SK-N-MC (cell line): Measurements from ENCODE around the gene PTPRM.

Source experiments
- EZH2 ChIP-seq: fragments of 200-600 bp; sonication (generic); IDR thresholded peaks from one replicate; pipeline ENCODE4 v1.6.1; 2017; ENCODE audit warnings: antibody characterized with exemption
- FOXP2 ChIP-seq: optimal IDR thresholded peaks from 2 replicates; pipeline ENCODE3; 2011; ENCODE audit warnings: mild to moderate bottlenecking, moderate library complexity; ENCODE audit not compliant: insufficient read depth; ENCODE audit errors: extremely low read length, control extremely low read depth
- POLR2AphosphoS5 ChIP-seq: IDR thresholded peaks from 2 replicates; pipeline ENCODE4 v1.6.1; 2012; ENCODE audit warnings: mild to moderate bottlenecking, low read depth, low read length, borderline replicate concordance

- no peak for TF ChIP-seq EZH2
- no peak for TF ChIP-seq POLR2AphosphoS5
- TF ChIP-seq FOXP2 = no peak
Observed at GRCh38 chr18:7805096-7805495, 238.0 kb downstream of the PTPRM start.
